HepG2 (cell line): ENCODE measurements around the gene ARID3C. TPM values are rescaled to one million over a fixed set of nuclear protein-coding genes. Genes with fewer than 3 reads are reported as not detected.
A peak's percentile ranks its signal among the peaks of the same experiment; 100 is the strongest.

Experiments
- AKNA ChIP-seq: sonication (generic); formaldehyde crosslinking; IDR thresholded peaks from 2 replicates; pipeline ENCODE4 v1.4.0; 2020; ENCODE audit warnings: missing genetic modification reagents, borderline replicate concordance
- BCL6 ChIP-seq: IDR thresholded peaks from 2 replicates; pipeline ENCODE4 v1.6.1; 2016; ENCODE audit warnings: missing genetic modification reagents, missing compliant biosample characterization
- BRF2 ChIP-seq: sonication (generic); formaldehyde crosslinking; IDR thresholded peaks from 2 replicates; pipeline ENCODE4 v1.8.1; 2022; ENCODE audit warnings: mild to moderate bottlenecking, missing genetic modification reagents
- CEBPG ChIP-seq: IDR thresholded peaks from 2 replicates; pipeline ENCODE4 v1.6.1; 2016
- HNF4A ChIP-seq: sonication (generic); formaldehyde crosslinking; IDR thresholded peaks from 2 replicates; pipeline ENCODE4 v1.4.0; 2020; ENCODE audit warnings: missing genetic modification reagents
- KDM4B ChIP-seq: sonication (generic); formaldehyde crosslinking; IDR thresholded peaks from 2 replicates; pipeline ENCODE4 v1.4.0; 2020; ENCODE audit warnings: missing genetic modification reagents
- MED13 ChIP-seq: sonication (generic); formaldehyde crosslinking; IDR thresholded peaks from 2 replicates; pipeline ENCODE4 v1.5.0; 2020; ENCODE audit warnings: missing genetic modification reagents
- MTA1 ChIP-seq: sonication (generic); formaldehyde crosslinking; IDR thresholded peaks from 2 replicates; pipeline ENCODE4 v1.4.0; 2020; ENCODE audit warnings: missing genetic modification reagents, mild to moderate bottlenecking, borderline replicate concordance
- MXD1 ChIP-seq: sonication (generic); formaldehyde crosslinking; IDR thresholded peaks from 2 replicates; pipeline ENCODE4 v1.4.0; 2020; ENCODE audit warnings: mild to moderate bottlenecking, missing genetic modification reagents
- NFE2L2 ChIP-seq: fragments of 150-350 bp; IDR thresholded peaks from 2 replicates; pipeline ENCODE4 v1.6.1; 2014; ENCODE audit warnings: low read length
- PATZ1 ChIP-seq: sonication (generic); formaldehyde crosslinking; IDR thresholded peaks from 2 replicates; pipeline ENCODE4 v1.4.0; 2020; ENCODE audit warnings: missing genetic modification reagents
- SIX4 ChIP-seq: sonication (generic); formaldehyde crosslinking; IDR thresholded peaks from 2 replicates; pipeline ENCODE4 v1.4.0; 2020; ENCODE audit warnings: missing genetic modification reagents
- SMC3 ChIP-seq: IDR thresholded peaks from 2 replicates; pipeline ENCODE4 v1.6.1; 2011; ENCODE audit warnings: low read length, improper control_type of control experiment
- SOX6 ChIP-seq, 2 experiments: fragments of 450-650 bp in 1 of 2; sonication (generic) in 1 of 2; formaldehyde crosslinking in 1 of 2; IDR thresholded peaks; 2 replicates each; pipeline versions ENCODE4 v1.4.0 to v1.6.1; 2017 to 2020; ENCODE audit warnings: antibody characterized with exemption in 1 of 2, mild to moderate bottlenecking in 1 of 2, missing genetic modification reagents in 1 of 2
- THYN1 ChIP-seq: sonication (generic); formaldehyde crosslinking; IDR thresholded peaks from 2 replicates; pipeline ENCODE4 v1.8.1; 2023; ENCODE audit warnings: low read depth, mild to moderate bottlenecking, moderate library complexity, missing genetic modification reagents, borderline replicate concordance
- U2AF1 ChIP-seq: fragments of 200-400 bp; formaldehyde crosslinking; optimal IDR thresholded peaks from 2 replicates; pipeline ENCODE3; 2017; ENCODE audit warnings: mild to moderate bottlenecking, low read depth, low read length
- ZNF230 ChIP-seq: sonication (generic); formaldehyde crosslinking; IDR thresholded peaks from 2 replicates; pipeline ENCODE4 v1.4.0; 2020; ENCODE audit warnings: mild to moderate bottlenecking, missing genetic modification reagents
- ZNF572 ChIP-seq: sonication (generic); formaldehyde crosslinking; IDR thresholded peaks from 2 replicates; pipeline ENCODE4 v1.5.1; 2020; ENCODE audit warnings: mild to moderate bottlenecking, missing genetic modification reagents
- ZNF788 ChIP-seq: sonication (generic); formaldehyde crosslinking; IDR thresholded peaks from 2 replicates; pipeline ENCODE4 v1.5.0; 2020; ENCODE audit warnings: mild to moderate bottlenecking, missing genetic modification reagents, borderline replicate concordance
- polyA plus RNA-seq, 8 experiments: library from polyadenylated mRNA; depleted of rRNA in 3 of 8; stranded (reverse) in 7 of 8; unstranded in 1 of 8; fragments of >200 nt; fragmentation: Illumina TruSeq in 4 of 8; extraction: Trizol in 4 of 8; gene quantifications; 2 replicates each; pipeline versions ENCODE4 v1.2.1 to v1.2.3, GENCODE V29; 2011 to 2016; ENCODE audit warnings: low read depth in 4 of 8, missing spikeins in 1 of 8, mixed read lengths in 1 of 8; ENCODE audit not compliant: insufficient read depth in 1 of 8
- total RNA-seq, 5 experiments: library from RNA; depleted of rRNA; stranded (reverse); fragments of >200 nt; fragmentation: Illumina TruSeq; extraction: Trizol; gene quantifications; 2 replicates each; pipeline ENCODE4 v1.2.3, GENCODE V29; 2016; ENCODE audit warnings: low read depth in 1 of 5
- TF ChIP-seq, protein P1 (sequence below): sonication (generic); formaldehyde crosslinking; IDR thresholded peaks from 2 replicates; pipeline ENCODE4 v1.4.0; 2020; ENCODE audit warnings: missing genetic modification reagents

ARID3C gene
- total and polyA plus RNA-seq, 2 of the 13 experiments (the other 11 are each of a cell fraction or from before 2014, with no cell fraction given): not detected

GRCh38 chr9:34612788-34613390 lies 16.0 kb downstream of the ARID3C start (continued):
- peak; percentile 39; the same call in 1 of the 2 replicates for TF ChIP-seq PATZ1 (CRISPR knock-in tag)
- no peak for TF ChIP-seq KDM4B (CRISPR knock-in tag)
- TF ChIP-seq ZNF788 (CRISPR knock-in tag): peak; percentile 36; the same call in 1 of the 2 replicates
- no peak for TF ChIP-seq SOX6 (IDR thresholded peaks at IDR 0.05)
- TF ChIP-seq SOX6 (CRISPR knock-in tag; IDR thresholded peaks at IDR 0.05): peak; percentile 18; the same call in 1 of the 2 replicates
- no peak for TF ChIP-seq SIX4
- TF ChIP-seq BRF2 (CRISPR knock-in tag): no peak
- no peak for TF ChIP-seq MXD1 (CRISPR knock-in tag)
- TF ChIP-seq MED13 (CRISPR knock-in tag): no peak
- no peak for TF ChIP-seq ZNF572 (CRISPR knock-in tag)
- no peak for TF ChIP-seq HNF4A (CRISPR knock-in tag)
- TF ChIP-seq SMC3: peak; percentile 57
- no peak for TF ChIP-seq BCL6 (CRISPR knock-in tag)
- no peak for TF ChIP-seq ZNF230 (CRISPR knock-in tag)
- TF ChIP-seq AKNA: no peak
- no peak for TF ChIP-seq MTA1 (CRISPR knock-in tag)
- TF ChIP-seq, protein P1, sequence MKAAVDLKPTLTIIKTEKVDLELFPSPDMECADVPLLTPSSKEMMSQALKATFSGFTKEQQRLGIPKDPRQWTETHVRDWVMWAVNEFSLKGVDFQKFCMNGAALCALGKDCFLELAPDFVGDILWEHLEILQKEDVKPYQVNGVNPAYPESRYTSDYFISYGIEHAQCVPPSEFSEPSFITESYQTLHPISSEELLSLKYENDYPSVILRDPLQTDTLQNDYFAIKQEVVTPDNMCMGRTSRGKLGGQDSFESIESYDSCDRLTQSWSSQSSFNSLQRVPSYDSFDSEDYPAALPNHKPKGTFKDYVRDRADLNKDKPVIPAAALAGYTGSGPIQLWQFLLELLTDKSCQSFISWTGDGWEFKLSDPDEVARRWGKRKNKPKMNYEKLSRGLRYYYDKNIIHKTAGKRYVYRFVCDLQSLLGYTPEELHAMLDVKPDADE: no peak
- TF ChIP-seq THYN1: no peak
- no peak for TF ChIP-seq U2AF1
- 0 out of 2 replicates have a peak, but pooled peaks have one; percentile 36 for TF ChIP-seq CEBPG
- no peak for TF ChIP-seq NFE2L2
